Transverse colon (tissue), 4 donors: ENCODE results near the gene MSH3. TPM values are rescaled to one million over a fixed set of nuclear protein-coding genes. Genes with fewer than 3 reads are reported as not detected.

Experiments
- DNase-seq: peaks from one replicate; pipeline ENCODE4 v3.0.0-alpha.2; 2019
- H3K27ac ChIP-seq, 4 donors: fragments of 200-600 bp; sonication (generic); 2 replicates each; pipeline ENCODE4 v1.5.1; 2016 to 2018; ENCODE audit warnings: inconsistent platforms in 4 of 4
- H3K27me3 ChIP-seq: fragments of 200-600 bp; sonication (generic); 2 replicates; pipeline ENCODE4 v1.5.1; 2017; ENCODE audit warnings: inconsistent platforms
- H3K36me3 ChIP-seq, 4 donors: fragments of 200-600 bp; sonication (generic); 2 replicates each; pipeline ENCODE4 v1.5.1; 2017 to 2019; ENCODE audit warnings: inconsistent platforms in 4 of 4
- H3K4me1 ChIP-seq, 4 donors: fragments of 200-600 bp; sonication (generic); 2 replicates each; pipeline ENCODE4 v1.5.1; 2017 to 2020; ENCODE audit warnings: inconsistent platforms in 4 of 4
- H3K4me3 ChIP-seq, 4 donors: fragments of 200-600 bp; sonication (generic); 1 replicate in 1 of 4; 2 replicates in 3 of 4; pipeline versions ENCODE4 v1.5.1 to v1.6.1; 2017 to 2019; ENCODE audit warnings: inconsistent platforms in 4 of 4
- H3K9me3 ChIP-seq, 2 donors: fragments of 200-600 bp; sonication (generic); 2 replicates each; pipeline ENCODE4 v1.5.1; 2017 to 2019; ENCODE audit warnings: inconsistent platforms in 2 of 2
- EP300 ChIP-seq: sonication (generic); formaldehyde crosslinking; IDR thresholded peaks from one replicate; pipeline ENCODE4 v1.6.1; 2017; ENCODE audit warnings: antibody characterized with exemption, low read depth
- POLR2A ChIP-seq: fragments of 450-650 bp; IDR thresholded peaks from one replicate; pipeline ENCODE4 v1.6.1; 2016; ENCODE audit warnings: antibody characterized with exemption, mild to moderate bottlenecking, moderate library complexity
- POLR2AphosphoS5 ChIP-seq, 3 donors: sonication (generic); formaldehyde crosslinking; IDR thresholded peaks; one replicate each; pipeline ENCODE4 v1.6.1; 2016; ENCODE audit warnings: antibody characterized with exemption in 3 of 3
- WGBS, 2 donors: methylation state at CpG; one replicate each; pipeline ENCODE4 v1.1.5; 2018; ENCODE audit warnings: low coverage in 1 of 2; 5-methylcytosine and 5-hydroxymethylcytosine counted together
- in situ Hi-C, 4 donors: fragments of 200-750 bp; cut with MboI; loops; one replicate each; pipeline versions ENCODE4 v1.15.0 to v1.15.1; 2017; ENCODE audit warnings: low sequenced_read_pairs in 3 of 4, low pct_ligation_motif_present in 1 of 4, low pct_unique_long_range_greater_than_20kb in 1 of 4
- intact Hi-C: fragments of 100-400 bp; cut with DNase I; formaldehyde crosslinking; loops from one replicate; pipeline ENCODE4 v1.15.1; 2023; ENCODE audit warnings: low total_unique reads
- total RNA-seq, 4 donors: library from RNA; depleted of rRNA; stranded (reverse); fragments of >200 nt; gene quantifications; one replicate each; pipeline ENCODE4 v1.1.0, GENCODE V29; 2016
- TF ChIP-seq, protein P1 (sequence below), 5 experiments: fragments of 200-600 bp in 3 of 5; fragments of 450-650 bp in 2 of 5; sonication (generic) in 3 of 5; IDR thresholded peaks; 1 replicate in 2 of 5; 2 replicates in 3 of 5; pipeline ENCODE4 v1.5.1; 2016 to 2017; ENCODE audit warnings: antibody characterized with exemption in 5 of 5, inconsistent platforms in 3 of 5, mild to moderate bottlenecking in 2 of 5, moderate library complexity in 1 of 5

The MSH3 gene
- total RNA-seq, 4 donors from 2014 or later: 6.4 to 22.2 (median 17.2) TPM

DNA sequence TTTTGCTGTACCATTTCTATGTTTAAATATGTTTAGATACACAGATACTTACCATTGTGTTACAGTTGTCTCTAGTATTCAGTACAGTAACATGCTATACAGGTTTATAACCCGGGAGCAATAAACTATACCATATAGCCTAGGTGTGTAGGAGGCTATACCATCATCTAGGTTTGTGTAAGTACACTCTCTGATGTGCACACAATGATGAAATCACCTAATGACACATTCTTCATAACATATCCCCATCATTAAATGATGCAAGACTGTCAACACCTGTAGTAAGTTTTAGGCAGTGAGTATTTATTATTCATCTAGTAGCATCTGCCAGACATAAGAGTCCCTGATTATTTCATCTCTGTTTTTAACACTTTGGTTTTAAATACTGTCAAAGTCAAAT is 7.7 kb downstream of the MSH3 start:
- WGBS, 2 donors: 0 to 38% methylated on average over 1 of the region's 1 CpG

DNA sequence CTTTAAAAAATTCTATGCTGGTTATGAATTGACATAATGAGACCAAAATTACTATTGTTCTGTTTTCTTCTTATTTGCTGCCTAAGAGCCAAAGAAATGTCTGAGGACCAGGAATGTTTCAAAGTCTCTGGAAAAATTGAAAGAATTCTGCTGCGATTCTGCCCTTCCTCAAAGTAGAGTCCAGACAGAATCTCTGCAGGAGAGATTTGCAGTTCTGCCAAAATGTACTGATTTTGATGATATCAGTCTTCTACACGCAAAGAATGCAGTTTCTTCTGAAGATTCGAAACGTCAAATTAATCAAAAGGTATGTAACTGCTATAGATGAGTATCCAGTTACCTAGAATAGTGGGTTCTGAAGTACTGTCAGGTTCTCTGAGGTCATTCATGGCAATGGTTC is 10.6 kb downstream of the MSH3 start:
- Histone ChIP-seq H3K36me3 (peaks cover 0 to 38% (median 9%) of the 10 kb centered on the region in 4 donors), H3K4me1 (peaks cover 0 to 8% (median 0%) of the 10 kb centered on the region in 4 donors), H3K27ac (no peak overlapping the region), H3K4me3 (no peak overlapping the region), H3K9me3 (no peaks in the 10 kb centered on the region), H3K27me3 (no peaks in the 10 kb centered on the region)
- 92 to 96% methylated on average over 4 of the region's 4 CpGs for WGBS, 2 donors
- intact Hi-C loops: no loop called here
- no peak for TF ChIP-seq POLR2AphosphoS5 (IDR thresholded peaks at IDR 0.05)
- TF ChIP-seq, protein P1, sequence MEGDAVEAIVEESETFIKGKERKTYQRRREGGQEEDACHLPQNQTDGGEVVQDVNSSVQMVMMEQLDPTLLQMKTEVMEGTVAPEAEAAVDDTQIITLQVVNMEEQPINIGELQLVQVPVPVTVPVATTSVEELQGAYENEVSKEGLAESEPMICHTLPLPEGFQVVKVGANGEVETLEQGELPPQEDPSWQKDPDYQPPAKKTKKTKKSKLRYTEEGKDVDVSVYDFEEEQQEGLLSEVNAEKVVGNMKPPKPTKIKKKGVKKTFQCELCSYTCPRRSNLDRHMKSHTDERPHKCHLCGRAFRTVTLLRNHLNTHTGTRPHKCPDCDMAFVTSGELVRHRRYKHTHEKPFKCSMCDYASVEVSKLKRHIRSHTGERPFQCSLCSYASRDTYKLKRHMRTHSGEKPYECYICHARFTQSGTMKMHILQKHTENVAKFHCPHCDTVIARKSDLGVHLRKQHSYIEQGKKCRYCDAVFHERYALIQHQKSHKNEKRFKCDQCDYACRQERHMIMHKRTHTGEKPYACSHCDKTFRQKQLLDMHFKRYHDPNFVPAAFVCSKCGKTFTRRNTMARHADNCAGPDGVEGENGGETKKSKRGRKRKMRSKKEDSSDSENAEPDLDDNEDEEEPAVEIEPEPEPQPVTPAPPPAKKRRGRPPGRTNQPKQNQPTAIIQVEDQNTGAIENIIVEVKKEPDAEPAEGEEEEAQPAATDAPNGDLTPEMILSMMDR (IDR thresholded peaks at IDR 0.05): no peak
- no peak for TF ChIP-seq EP300
- no peak for TF ChIP-seq POLR2A
- no peak for DNase-seq
- in situ Hi-C loops: loop anchor here in 3 of 4 donors (25.0 kb wide), 1 partner anchor 178 kb away; the partner anchor contains the start of gene FAM151B (in 3 of the 3)

More for the DNA sequence above, 7.7 kb downstream of the MSH3 start:
- intact Hi-C loops: no loop called here
- DNase-seq: no peak
- no peak overlapping the region for H3K4me3 ChIP-seq
- peaks cover 0 to 64% (median 22%) of the 10 kb centered on the region in 4 donors for H3K36me3 ChIP-seq
- no peaks in the 10 kb centered on the region for H3K9me3 ChIP-seq
- peaks cover 0 to 8% (median 0%) of the 10 kb centered on the region in 4 donors for H3K4me1 ChIP-seq
- H3K27me3 ChIP-seq: no peaks in the 10 kb centered on the region
- no peak overlapping the region for H3K27ac ChIP-seq
- TF ChIP-seq POLR2AphosphoS5 (IDR thresholded peaks at IDR 0.05) (peak in 1 of 3 donors; percentile 15), EP300 (no peak), POLR2A (no peak)
- TF ChIP-seq, protein P1 (IDR thresholded peaks at IDR 0.05): no peak
- in situ Hi-C loops: loop anchor here in 3 of 4 donors (25.0 kb wide), 1 partner anchor 175 kb away; the partner anchor contains the start of gene FAM151B (in 3 of the 3)

DNA sequence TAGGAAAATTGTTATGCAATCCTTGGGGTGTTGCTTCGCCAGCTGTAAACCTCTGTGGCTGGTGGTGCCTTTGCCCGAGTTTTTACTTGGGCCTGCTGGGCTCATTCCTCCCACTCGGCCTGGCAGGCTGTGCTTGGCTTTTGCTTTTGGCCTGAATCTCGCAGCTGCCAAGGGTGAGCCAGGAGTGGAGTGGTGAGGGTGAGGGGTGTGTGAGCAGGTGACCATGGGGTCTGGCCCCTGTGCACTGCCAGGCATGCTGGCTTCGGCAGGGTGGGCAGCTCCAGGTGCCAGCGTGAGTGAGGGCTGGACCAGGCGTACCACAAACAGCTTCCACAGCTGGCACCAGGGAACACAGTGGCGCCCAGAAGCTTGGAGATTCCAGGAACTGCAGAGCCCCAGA is 12.9 kb downstream of the MSH3 start:
- no peak for DNase-seq
- in situ Hi-C loops (loop anchor here in 3 of 4 donors (25.0 kb wide), 1 partner anchor 180 kb away; the partner anchor contains the start of gene FAM151B (in 3 of the 3)), intact Hi-C loops (no loop called here)
- TF ChIP-seq, protein P1 (IDR thresholded peaks at IDR 0.05): no peak
- TF ChIP-seq POLR2AphosphoS5 (IDR thresholded peaks at IDR 0.05): no peak
- no peak for TF ChIP-seq EP300
- TF ChIP-seq POLR2A: no peak
- H3K4me1 ChIP-seq: no peaks in the 10 kb centered on the region
- peaks cover 0 to 24% (median 9%) of the 10 kb centered on the region in 4 donors for H3K36me3 ChIP-seq
- no peak overlapping the region for H3K27ac ChIP-seq
- no peaks in the 10 kb centered on the region for H3K9me3 ChIP-seq
- 81 to 100% methylated on average over 2 to 8 of the region's 8 CpGs for WGBS, 2 donors
- H3K4me3 ChIP-seq: no peak overlapping the region
- no peaks in the 10 kb centered on the region for H3K27me3 ChIP-seq

DNA sequence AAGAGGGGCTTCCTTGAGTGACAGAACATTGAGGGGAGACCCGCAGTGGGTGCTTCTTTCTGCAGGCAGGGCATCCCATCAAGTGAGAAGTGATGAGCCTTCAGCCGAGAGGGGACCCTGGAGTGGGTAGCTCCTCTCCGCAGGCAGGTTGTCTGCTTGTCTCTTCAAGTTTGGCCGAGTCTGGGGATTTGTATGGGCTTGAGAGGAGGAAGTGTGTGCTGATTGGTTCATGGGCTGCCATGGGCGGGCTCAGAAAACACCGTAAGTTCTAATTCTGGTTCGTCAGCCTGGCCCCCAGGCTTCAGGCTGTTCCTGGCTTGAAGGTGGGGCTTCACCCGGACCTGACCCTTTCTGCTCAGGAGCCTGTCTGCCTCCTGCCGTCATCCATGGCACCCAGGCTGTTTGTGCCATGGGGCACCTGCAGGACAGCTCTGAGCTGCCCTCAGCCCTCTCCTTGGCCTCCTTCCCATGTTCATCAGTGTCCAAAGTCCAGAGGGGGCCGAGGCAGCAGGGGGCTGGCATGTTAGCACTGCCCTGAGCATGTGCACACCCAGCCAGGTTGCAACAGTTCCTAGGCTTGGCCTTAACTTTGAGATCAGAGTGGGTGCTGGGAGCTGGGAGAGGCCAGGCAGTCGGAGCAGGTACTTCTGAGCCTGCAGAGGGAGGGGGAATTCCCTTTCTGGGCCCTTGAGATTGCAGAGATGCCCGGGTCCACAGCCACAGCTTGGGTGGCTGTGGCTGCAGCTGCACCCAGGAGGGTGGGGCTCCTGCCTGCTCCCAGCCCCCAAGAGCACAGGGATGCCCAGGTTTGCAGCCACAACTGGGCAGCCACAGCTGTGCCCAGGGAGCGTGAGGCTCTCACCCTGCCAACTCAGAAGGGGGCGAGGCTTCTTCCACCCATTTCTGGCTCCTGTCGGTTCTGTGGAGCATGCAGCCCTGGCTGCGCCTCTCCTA is 13.8 kb downstream of the MSH3 start:
- H3K27me3 ChIP-seq: no peaks in the 10 kb centered on the region
- peak overlapping the region in 1 of 4 donors; percentile 10 for H3K4me3 ChIP-seq
- DNase-seq: peak; percentile 48
- H3K36me3 ChIP-seq: peaks cover 0 to 33% (median 13%) of the 10 kb centered on the region in 4 donors
- no peaks in the 10 kb centered on the region for H3K9me3 ChIP-seq
- intact Hi-C loops (no loop called here), in situ Hi-C loops (loop anchor here in 3 of 4 donors (25.0 kb wide), 1 partner anchor 181 kb away; the partner anchor contains the start of gene FAM151B (in 3 of the 3))
- TF ChIP-seq POLR2AphosphoS5 (IDR thresholded peaks at IDR 0.05) (no peak), EP300 (no peak), POLR2A (no peak)
- TF ChIP-seq, protein P1 (IDR thresholded peaks at IDR 0.05): no peak
- 67% methylated on average over 15 of the region's 16 CpGs; no CpG with 5 or more reads in 1 of the 2 donors for WGBS, 2 donors
- H3K27ac ChIP-seq: peak overlapping the region in 1 of 4 donors; percentile 60
- no peaks in the 10 kb centered on the region for H3K4me1 ChIP-seq
